Coronary artery (tissue), 2 donors: ENCODE measurements around the gene YJEFN3.

Experiments
- DNase-seq: peaks from one replicate; pipeline ENCODE4 v3.0.0-alpha.2; 2017; ENCODE audit warnings: low spot score
- H3K27ac ChIP-seq, 2 donors: fragments of 200-600 bp; sonication (generic); one replicate each; pipeline ENCODE4 v1.5.1; 2016 to 2019
- H3K4me3 ChIP-seq: fragments of 200-600 bp; sonication (generic); 2 replicates; pipeline ENCODE4 v1.5.1; 2016; ENCODE audit warnings: mild to moderate bottlenecking, moderate library complexity
- CTCF ChIP-seq: fragments of 200-600 bp; sonication (generic); IDR thresholded peaks from one replicate; pipeline ENCODE4 v1.5.1; 2019; ENCODE audit warnings: antibody characterized with exemption

Gene YJEFN3

GRCh38 chr19:19581391-19581790, 52.7 kb downstream of the YJEFN3 start:
- DNase-seq: no peak
- TF ChIP-seq CTCF: no peak
- H3K27ac ChIP-seq: no peak overlapping the region
- H3K4me3 ChIP-seq: no peak overlapping the region

- TF ChIP-seq CTCF: no peak
- Histone ChIP-seq H3K4me3 (no peak overlapping the region), H3K27ac (no peak overlapping the region)
- DNase-seq: no peak
Observed at GRCh38 chr19:19582471-19582870, 53.8 kb downstream of the YJEFN3 start.

GRCh38 chr19:19584356-19584755, 55.6 kb downstream of the YJEFN3 start:
- Histone ChIP-seq H3K4me3 (no peak overlapping the region), H3K27ac (no peak overlapping the region)
- TF ChIP-seq CTCF: no peak
- DNase-seq: no peak
